ENCODE data around the gene TGFBR2. TPM values are rescaled to one million over a fixed set of nuclear protein-coding genes. Genes with fewer than 3 reads are reported as not detected.

The TGFBR2 gene
- total and polyA plus RNA-seq, 2 of the 13 experiments (the other 11 are each of a cell fraction or from before 2014, with no cell fraction given): 82.2 to 187 TPM

- TF ChIP-seq SMYD3 (CRISPR knock-in tag; IDR thresholded peaks at IDR 0.05) (no peak), ZNF547 (CRISPR knock-in tag; IDR thresholded peaks at IDR 0.05) (no peak)
These were observed 124.6 kb downstream of the TGFBR2 start (continued) for GRCh38 chr3:30730967-30731366.

GRCh38 chr3:30733209-30733608 lies 126.8 kb downstream of the TGFBR2 start:
- Histone ChIP-seq H4K20me1 (ENCODE audit: insufficient read depth, low read length) (no peaks in the 10 kb centered on the region), H3K79me2 (ENCODE audit: insufficient read depth, low read length) (no peaks in the 10 kb centered on the region), H3K4me2 (ENCODE audit: low read depth, low read length) (no peak overlapping the region), H3K4me3 (replicated peaks in 1 of 3; ENCODE audit: insufficient read depth in 1 of 3, low read depth in 2 of 3, low read length in 3 of 3) (no peak overlapping the region), H3K36me3 (replicated peaks in 1 of 2; ENCODE audit: control insufficient read depth in 1 of 2, insufficient read depth in 2 of 2, low read length in 2 of 2) (no peaks in the 10 kb centered on the region), H3K27me3 (ENCODE audit: control insufficient read depth in 1 of 2, insufficient read depth in 2 of 2, low read length in 2 of 2) (peaks cover 0 to 12% of the 10 kb centered on the region in 2 experiments; a peak in 3 of 5 replicates), H3K9ac (ENCODE audit: insufficient read depth, low read depth, low read length) (no peak overlapping the region), H3K9me3 (ENCODE audit: low read length) (no peaks in the 10 kb centered on the region), H3K4me1 (ENCODE audit: insufficient read depth, low read length) (no peaks in the 10 kb centered on the region), H3K27ac (ENCODE audit: extremely low read length, insufficient read depth, low read length) (no peak overlapping the region), H2AFZ (ENCODE audit: low read length) (no peak overlapping the region)
- DNase-seq (ENCODE audit: low spot score) (no peak), ATAC-seq (no peak), FAIRE-seq (no peak)
- no TSS peak for BruUV-seq (replicated peaks)
- no peak for TF ChIP-seq ZNF230 (CRISPR knock-in tag; IDR thresholded peaks at IDR 0.05)
- no peak for TF ChIP-seq SYNCRIP (IDR thresholded peaks at IDR 0.05; ENCODE audit: insufficient read depth, low read depth, low read length)
- TF ChIP-seq TEAD2 (CRISPR knock-in tag; IDR thresholded peaks at IDR 0.05): no peak
- TF ChIP-seq, protein P1, sequence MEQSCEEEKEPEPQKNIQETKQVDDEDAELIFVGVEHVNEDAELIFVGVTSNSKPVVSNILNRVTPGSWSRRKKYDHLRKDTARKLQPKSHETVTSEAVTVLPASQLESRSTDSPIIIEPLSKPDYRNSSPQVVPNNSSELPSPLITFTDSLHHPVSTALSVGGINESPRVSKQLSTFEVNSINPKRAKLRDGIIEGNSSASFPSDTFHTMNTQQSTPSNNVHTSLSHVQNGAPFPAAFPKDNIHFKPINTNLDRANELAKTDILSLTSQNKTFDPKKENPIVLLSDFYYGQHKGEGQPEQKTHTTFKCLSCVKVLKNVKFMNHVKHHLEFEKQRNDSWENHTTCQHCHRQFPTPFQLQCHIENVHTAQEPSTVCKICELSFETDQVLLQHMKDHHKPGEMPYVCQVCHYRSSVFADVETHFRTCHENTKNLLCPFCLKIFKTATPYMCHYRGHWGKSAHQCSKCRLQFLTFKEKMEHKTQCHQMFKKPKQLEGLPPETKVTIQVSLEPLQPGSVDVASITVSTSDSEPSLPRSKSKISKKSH (CRISPR knock-in tag; IDR thresholded peaks at IDR 0.05; ENCODE audit: borderline replicate concordance): no peak
- TF ChIP-seq CBX5 (CRISPR knock-in tag; IDR thresholded peaks at IDR 0.05; ENCODE audit: borderline replicate concordance): no peak
- no peak for TF ChIP-seq POGZ (CRISPR knock-in tag; IDR thresholded peaks at IDR 0.05)
- 57% methylated on average over 1 of the region's 1 CpG for WGBS (ENCODE audit: low lambda C conversion rate)
- intact Hi-C loops (cut with micrococcal nuclease; ENCODE audit: unreplicated experiment): no loop called here
- in situ Hi-C loops (cut with HindIII; ENCODE audit: extremely low pct_ligation_motif_present, low pct_unique_long_range_greater_than_20kb): no loop called here
- ChIA-PET POLR2A (no interaction called here), CTCF (ENCODE audit: low intra/inter-chr PET ratio, low total read pairs) (no interaction called here)

All from HepG2 (cell line).